ENCODE results near the gene TFAP2D. TPM values are rescaled to one million over a fixed set of nuclear protein-coding genes. Genes with fewer than 3 reads are reported as not detected.

Gene TFAP2D
- total and polyA plus RNA-seq, 2 experiments from 2014 or later, result not detected

GRCh38 chr6:50717734-50718457, 4.6 kb downstream of the TFAP2D start:
- Histone ChIP-seq H3K9me2 (ENCODE audit: insufficient read depth) (no peaks in the 10 kb centered on the region), H3K4me3 (no peak overlapping the region), H3F3A (replicated peaks; ENCODE audit: low read depth) (peaks cover 22% of the 10 kb centered on the region), H3K36me3 (ENCODE audit: insufficient read depth) (no peaks in the 10 kb centered on the region), H3K4me1 (ENCODE audit: insufficient read depth) (peaks cover 84% of the 10 kb centered on the region), H2AFZ (no peak overlapping the region), H3K4me2 (peak overlapping the region; percentile 53), H3K79me2 (replicated peaks; ENCODE audit: insufficient read depth) (no peaks in the 10 kb centered on the region), H3K27ac (ENCODE audit: low read depth) (no peak overlapping the region), H3K27me3 (ENCODE audit: insufficient read depth) (peaks cover 100% of the 10 kb centered on the region), H4K20me1 (replicated peaks; ENCODE audit: insufficient read depth) (peaks cover 50% of the 10 kb centered on the region)
- TF ChIP-seq EZH2 (IDR thresholded peaks at IDR 0.05; ENCODE audit: low read depth, unreplicated experiment), result peak; percentile 68
- no peak for TF ChIP-seq REST (IDR thresholded peaks at IDR 0.05; ENCODE audit: unreplicated experiment)
- peak; percentile 60; the same call in 1 of the 2 replicates for TF ChIP-seq NANOG (IDR thresholded peaks at IDR 0.05; ENCODE audit: borderline replicate concordance)
- TF ChIP-seq ZNF331 (CRISPR knock-in tag; IDR thresholded peaks at IDR 0.05; ENCODE audit: low read depth), result no peak
- TF ChIP-seq CTCF (conservative IDR thresholded peaks at IDR 0.05; ENCODE audit: low read depth in 2 of 2), result no peak
- TF ChIP-seq ZNF114 (CRISPR knock-in tag; IDR thresholded peaks at IDR 0.05), result no peak
- no peaks in the 10 kb centered on the region for H3K36me3 Mint-ChIP-seq (ENCODE audit: low read depth)
- DNase-seq (ENCODE audit: low spot score) (peak; percentile 71), ATAC-seq (peak; percentile 20)
- H3K4me1 Mint-ChIP-seq, result peaks cover 42% of the 10 kb centered on the region
- no peaks in the 10 kb centered on the region; the same call in 2 of the 3 replicates for H3K9me3 Mint-ChIP-seq
- H3K4me3 Mint-ChIP-seq, result no peak overlapping the region
- no peak overlapping the region for H3K27ac Mint-ChIP-seq
- H3K27me3 Mint-ChIP-seq (ENCODE audit: insufficient read depth, low read depth, poor library complexity), result peaks cover 100% of the 10 kb centered on the region

- Histone ChIP-seq H3K9me2 (ENCODE audit: insufficient read depth) (no peaks in the 10 kb centered on the region), H3K4me1 (ENCODE audit: insufficient read depth) (peaks cover 84% of the 10 kb centered on the region), H3K4me3 (no peak overlapping the region; the same call in 1 of the 2 replicates), H4K20me1 (replicated peaks; ENCODE audit: insufficient read depth) (peaks cover 50% of the 10 kb centered on the region), H3K4me2 (0 out of 2 replicates have a peak overlapping the region, but pooled peaks have one; percentile 53), H3K27ac (ENCODE audit: low read depth) (no peak overlapping the region), H3K79me2 (replicated peaks; ENCODE audit: insufficient read depth) (no peaks in the 10 kb centered on the region), H3K36me3 (ENCODE audit: insufficient read depth) (no peaks in the 10 kb centered on the region), H3K27me3 (ENCODE audit: insufficient read depth) (peaks cover 100% of the 10 kb centered on the region), H2AFZ (no peak overlapping the region), H3F3A (replicated peaks; ENCODE audit: low read depth) (peaks cover 21% of the 10 kb centered on the region)
- Mint-ChIP-seq H3K4me1 (peaks cover 47% of the 10 kb centered on the region), H3K27me3 (ENCODE audit: insufficient read depth, low read depth, poor library complexity) (peaks cover 100% of the 10 kb centered on the region), H3K9me3 (no peaks in the 10 kb centered on the region; the same call in 2 of the 3 replicates), H3K27ac (no peak overlapping the region), H3K4me3 (no peak overlapping the region), H3K36me3 (ENCODE audit: low read depth) (no peaks in the 10 kb centered on the region)
- ATAC-seq (no peak), DNase-seq (ENCODE audit: low spot score) (no peak)
- peak; percentile 56 for TF ChIP-seq EZH2 (IDR thresholded peaks at IDR 0.05; ENCODE audit: low read depth, unreplicated experiment)
- no peak for TF ChIP-seq ETS1 (IDR thresholded peaks at IDR 0.05)
Measured at GRCh38 chr6:50718566-50718965, 5.2 kb downstream of the TFAP2D start.

All from GM23338 (cell line).